Measurements from ENCODE around the gene MTM1.

Gene MTM1

DNA sequence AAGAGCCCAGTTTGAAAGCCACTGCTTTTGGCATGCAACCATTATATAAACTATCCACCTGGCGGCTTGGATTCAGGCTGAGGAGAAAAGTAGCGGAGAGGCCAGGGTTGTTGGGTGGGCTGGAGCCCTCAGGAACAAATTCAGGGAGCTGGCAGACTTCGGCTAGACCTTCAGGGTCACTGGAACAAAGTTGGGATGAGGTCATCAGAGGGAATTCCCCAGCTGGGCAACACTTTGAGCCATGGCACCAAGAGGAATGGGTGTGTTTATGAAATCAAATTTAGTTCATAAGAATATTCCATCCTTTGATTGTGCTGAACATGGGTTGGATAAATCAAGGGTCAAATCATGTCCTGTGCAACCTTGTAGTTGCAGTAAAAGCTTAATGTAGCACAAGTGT, 146.8 kb downstream of the MTM1 start:
- no peak for DNase-seq (ENCODE audit: low spot score)

DNA sequence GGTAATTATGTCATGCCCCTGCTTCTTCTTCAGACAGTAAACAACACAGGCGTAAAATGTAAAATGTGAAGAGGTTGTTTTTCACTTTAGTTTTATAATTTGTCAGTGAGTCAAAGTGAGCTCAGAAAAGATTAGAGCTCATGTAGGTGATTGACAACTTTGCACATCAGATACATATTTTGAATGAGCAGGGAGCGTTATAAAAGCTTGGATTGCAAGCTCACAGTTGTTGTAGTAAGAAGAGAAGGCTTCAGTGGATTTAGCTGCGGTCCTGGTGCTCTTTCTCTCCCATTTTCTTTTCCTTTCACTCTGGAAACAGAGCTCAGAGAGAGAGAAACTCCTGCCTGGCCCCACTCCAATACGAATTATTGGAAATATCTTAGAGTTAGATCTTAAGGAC, 151.2 kb downstream of the MTM1 start:
- DNase-seq (ENCODE audit: low spot score), result no peak

Measured in GM03348 (cell line).